ENCODE results near the gene ZFHX3.

The ZFHX3 gene

GRCh38 chr16:72751076-72751475 lies 296.9 kb downstream of the ZFHX3 start:
- H3K36me3 ChIP-seq: no peaks in the 10 kb centered on the region
- no peaks in the 10 kb centered on the region for H3K9me3 ChIP-seq
- H3K4me1 ChIP-seq: no peaks in the 10 kb centered on the region
- TF ChIP-seq CTCF (IDR thresholded peaks at IDR 0.05): no peak
- no peaks in the 10 kb centered on the region for H3K27me3 ChIP-seq
- DNase-seq: no peak
- intact Hi-C loops (cut with DNase I; ENCODE audit: low total_unique reads): no loop called here
- H3K4me3 ChIP-seq: no peak overlapping the region
- no peak overlapping the region for H3K27ac ChIP-seq

DNA sequence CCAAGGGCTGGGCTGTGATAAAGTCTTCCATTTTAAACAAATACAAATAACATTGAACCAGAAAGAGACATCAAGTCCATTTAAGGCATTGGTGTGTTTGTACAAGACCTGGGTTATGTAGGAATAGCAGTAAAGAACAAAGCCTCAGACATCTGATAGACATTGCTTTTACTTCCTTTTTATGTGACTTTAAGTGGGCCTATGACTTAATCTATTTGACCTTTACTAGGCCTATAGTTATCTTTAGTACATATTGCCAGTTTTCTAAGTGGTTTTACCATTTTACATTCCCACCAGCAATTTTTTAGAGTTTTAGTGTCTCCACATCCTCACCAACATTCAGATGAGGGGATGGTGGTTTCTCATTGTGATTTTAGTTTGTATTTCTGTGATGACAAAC lies 298.8 kb downstream of the ZFHX3 start:
- intact Hi-C loops (cut with DNase I; ENCODE audit: low total_unique reads): no loop called here
- Histone ChIP-seq H3K27ac (no peak overlapping the region), H3K4me1 (no peaks in the 10 kb centered on the region), H3K9me3 (no peaks in the 10 kb centered on the region), H3K36me3 (no peaks in the 10 kb centered on the region), H3K4me3 (no peak overlapping the region), H3K27me3 (no peaks in the 10 kb centered on the region)
- no peak for TF ChIP-seq CTCF (IDR thresholded peaks at IDR 0.05)
- DNase-seq: no peak

- no peak overlapping the region for H3K4me3 ChIP-seq
- H3K27ac ChIP-seq: no peak overlapping the region
- TF ChIP-seq CTCF (IDR thresholded peaks at IDR 0.05): no peak
- peaks cover 0 to 6% (median 0%) of the 10 kb centered on the region in 4 donors for H3K4me1 ChIP-seq
- H3K27me3 ChIP-seq: no peaks in the 10 kb centered on the region
- no peaks in the 10 kb centered on the region for H3K9me3 ChIP-seq
- intact Hi-C loops (cut with DNase I; ENCODE audit: low total_unique reads): no loop called here
- DNase-seq: no peak
- no peaks in the 10 kb centered on the region for H3K36me3 ChIP-seq
These were observed 303.7 kb downstream of the ZFHX3 start for GRCh38 chr16:72744076-72744793.

- Histone ChIP-seq H3K4me1 (peaks cover 0 to 8% (median 0%) of the 10 kb centered on the region in 4 donors), H3K4me3 (no peak overlapping the region), H3K27ac (no peak overlapping the region), H3K27me3 (no peaks in the 10 kb centered on the region), H3K36me3 (no peaks in the 10 kb centered on the region), H3K9me3 (no peaks in the 10 kb centered on the region)
- no peak for TF ChIP-seq CTCF (IDR thresholded peaks at IDR 0.05)
- intact Hi-C loops (cut with DNase I; ENCODE audit: low total_unique reads): no loop called here
- no peak for DNase-seq
These were observed 304.7 kb downstream of the ZFHX3 start for GRCh38 chr16:72743011-72743761.

GRCh38 chr16:72740347-72740746 lies 307.6 kb downstream of the ZFHX3 start:
- no peak for TF ChIP-seq CTCF (IDR thresholded peaks at IDR 0.05)
- Histone ChIP-seq H3K4me3 (no peak overlapping the region), H3K27me3 (no peaks in the 10 kb centered on the region), H3K4me1 (peaks cover 0 to 8% (median 0%) of the 10 kb centered on the region in 4 donors), H3K9me3 (peaks cover 0 to under 1% (median 0%) of the 10 kb centered on the region in 3 donors), H3K36me3 (no peaks in the 10 kb centered on the region), H3K27ac (no peak overlapping the region)
- intact Hi-C loops (cut with DNase I; ENCODE audit: low total_unique reads): no loop called here
- DNase-seq: no peak
